ENCODE results near the gene OMG. TPM values are rescaled to one million over a fixed set of nuclear protein-coding genes. Genes with fewer than 3 reads are reported as not detected.

The OMG gene
- total RNA-seq, 2 experiments from 2014 or later = 0.44 to 0.47 TPM

DNA sequence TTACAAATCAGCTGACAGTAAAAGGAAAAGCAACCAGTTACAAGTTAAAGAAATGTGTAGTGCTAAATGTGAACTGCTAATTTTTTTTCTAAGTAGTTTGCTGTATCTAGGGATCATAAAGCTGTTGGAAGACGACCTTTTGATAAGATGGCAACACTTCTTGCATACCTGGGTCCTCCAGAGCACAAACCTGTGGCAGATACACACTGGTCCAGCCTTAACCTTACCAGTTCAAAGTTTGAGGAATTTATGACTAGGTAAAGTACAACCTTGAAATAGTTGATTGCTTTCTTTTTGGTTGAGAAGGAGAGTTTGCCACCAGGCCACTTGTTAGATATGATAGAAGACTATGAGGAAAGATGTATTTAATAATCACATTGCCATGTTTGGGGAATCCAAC lies 35.4 kb downstream of the OMG start:
- Histone ChIP-seq H3K4me1 (ENCODE audit: insufficient read depth, low read length) (no peaks in the 10 kb centered on the region), H3K9me3 (ENCODE audit: control insufficient read depth in 1 of 2, insufficient read depth in 1 of 2, low read length in 2 of 2) (no peaks in the 10 kb centered on the region), H3K27me3 (ENCODE audit: control insufficient read depth in 1 of 2, insufficient read depth in 2 of 2, low read length in 2 of 2) (no peaks in the 10 kb centered on the region), H3K36me3 (ENCODE audit: insufficient read depth, low read length) (peaks cover 8% of the 10 kb centered on the region), H3K27ac (ENCODE audit: low read depth in 1 of 2, low read length in 2 of 2) (no peak overlapping the region), H3K4me3 (ENCODE audit: low read length) (no peak overlapping the region)
- Mint-ChIP-seq H3K9me3 (no peaks in the 10 kb centered on the region), H3K4me3 (no peak overlapping the region), H3K4me1 (ENCODE audit: low read depth) (peaks cover 6% of the 10 kb centered on the region), H3K27ac (no peak overlapping the region), H3K27me3 (no peaks in the 10 kb centered on the region), H3K36me3 (ENCODE audit: low read depth) (peaks cover 14% of the 10 kb centered on the region)
- intact Hi-C loops (cut with DNase I, micrococcal nuclease) = loop anchor here in 1 of 2 experiments (10.0 kb wide), 1 partner anchor 63 kb away; the partner anchor contains the start of gene EVI2A
- DNase-seq (no peak), ATAC-seq (ENCODE audit: poor library complexity) (no peak)
- ChIA-PET POLR2A (interaction anchor here (1.0 kb wide), 1 partner anchor 48 kb away, joined by 5 read pairs; no protein-coding TSS in a partner anchor), CTCF (interaction anchor here (1.2 to 1.4 kb wide), 2 partner anchors 9 to 54 kb away, joined by 4 read pairs; no protein-coding TSS in a partner anchor)
- TF ChIP-seq, protein P1, sequence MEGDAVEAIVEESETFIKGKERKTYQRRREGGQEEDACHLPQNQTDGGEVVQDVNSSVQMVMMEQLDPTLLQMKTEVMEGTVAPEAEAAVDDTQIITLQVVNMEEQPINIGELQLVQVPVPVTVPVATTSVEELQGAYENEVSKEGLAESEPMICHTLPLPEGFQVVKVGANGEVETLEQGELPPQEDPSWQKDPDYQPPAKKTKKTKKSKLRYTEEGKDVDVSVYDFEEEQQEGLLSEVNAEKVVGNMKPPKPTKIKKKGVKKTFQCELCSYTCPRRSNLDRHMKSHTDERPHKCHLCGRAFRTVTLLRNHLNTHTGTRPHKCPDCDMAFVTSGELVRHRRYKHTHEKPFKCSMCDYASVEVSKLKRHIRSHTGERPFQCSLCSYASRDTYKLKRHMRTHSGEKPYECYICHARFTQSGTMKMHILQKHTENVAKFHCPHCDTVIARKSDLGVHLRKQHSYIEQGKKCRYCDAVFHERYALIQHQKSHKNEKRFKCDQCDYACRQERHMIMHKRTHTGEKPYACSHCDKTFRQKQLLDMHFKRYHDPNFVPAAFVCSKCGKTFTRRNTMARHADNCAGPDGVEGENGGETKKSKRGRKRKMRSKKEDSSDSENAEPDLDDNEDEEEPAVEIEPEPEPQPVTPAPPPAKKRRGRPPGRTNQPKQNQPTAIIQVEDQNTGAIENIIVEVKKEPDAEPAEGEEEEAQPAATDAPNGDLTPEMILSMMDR (IDR thresholded peaks at IDR 0.05) = no peak

DNA sequence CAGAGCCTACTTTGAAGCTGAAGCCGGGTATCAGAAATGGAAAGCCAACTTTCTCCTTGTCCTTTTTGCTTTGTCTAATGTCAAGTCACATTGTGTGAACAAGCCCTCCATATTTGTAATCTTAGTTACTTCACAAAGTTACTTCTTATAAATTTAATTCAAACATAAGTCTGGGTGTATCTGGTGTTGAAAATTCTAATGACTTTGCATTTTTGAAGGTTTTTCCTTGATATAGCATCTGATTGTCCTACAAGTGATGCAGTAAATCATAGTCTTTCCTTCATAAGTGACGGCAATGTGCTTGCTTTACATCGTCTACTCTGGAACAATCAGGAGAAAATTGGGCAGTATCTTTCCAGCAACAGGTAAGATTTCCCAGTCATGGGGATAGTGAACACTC lies 36.9 kb downstream of the OMG start:
- H3K27me3 Mint-ChIP-seq = no peaks in the 10 kb centered on the region
- no peak overlapping the region for H3K27ac Mint-ChIP-seq
- no peak overlapping the region for H3K4me3 Mint-ChIP-seq
- CTCF ChIA-PET = no interaction called here
- ATAC-seq (ENCODE audit: poor library complexity) = no peak
- Histone ChIP-seq H3K4me1 (ENCODE audit: insufficient read depth, low read length) (no peaks in the 10 kb centered on the region), H3K36me3 (ENCODE audit: insufficient read depth, low read length) (peaks cover 4% of the 10 kb centered on the region), H3K9me3 (ENCODE audit: control insufficient read depth in 1 of 2, insufficient read depth in 1 of 2, low read length in 2 of 2) (no peaks in the 10 kb centered on the region), H3K27ac (ENCODE audit: low read depth in 1 of 2, low read length in 2 of 2) (no peak overlapping the region), H3K27me3 (ENCODE audit: control insufficient read depth in 1 of 2, insufficient read depth in 2 of 2, low read length in 2 of 2) (no peaks in the 10 kb centered on the region), H3K4me3 (ENCODE audit: low read length) (no peak overlapping the region)
- H3K9me3 Mint-ChIP-seq = no peaks in the 10 kb centered on the region
- intact Hi-C loops (cut with DNase I, micrococcal nuclease) = loop anchor here in 1 of 2 experiments (10.0 kb wide), 1 partner anchor 65 kb away; the partner anchor contains the start of gene EVI2A
- TF ChIP-seq, protein P1 (IDR thresholded peaks at IDR 0.05) = no peak
- no peak for DNase-seq
- peaks cover 8% of the 10 kb centered on the region for H3K36me3 Mint-ChIP-seq (ENCODE audit: low read depth)
- POLR2A ChIA-PET = no interaction called here
- no peaks in the 10 kb centered on the region for H3K4me1 Mint-ChIP-seq (ENCODE audit: low read depth)

DNA sequence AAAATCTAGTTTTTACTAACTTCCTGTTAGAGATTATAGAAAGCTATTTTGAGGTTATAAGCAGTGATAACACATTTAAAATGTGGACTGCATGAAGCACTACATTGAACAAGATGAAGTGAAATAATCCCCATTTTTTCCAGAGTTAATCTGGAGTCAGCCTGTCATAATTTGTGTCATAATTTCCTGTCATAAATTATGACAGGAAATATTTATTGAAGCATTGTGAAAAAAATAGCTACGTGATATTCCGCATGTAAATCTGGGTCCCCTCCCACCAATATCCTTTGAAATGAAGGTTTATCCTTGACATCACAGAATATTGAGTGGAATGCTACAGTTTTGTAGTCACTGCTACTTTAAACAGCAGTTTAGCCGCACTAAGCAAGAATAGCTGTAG lies 40.1 kb downstream of the OMG start:
- Mint-ChIP-seq H3K36me3 (ENCODE audit: low read depth) (peaks cover 8% of the 10 kb centered on the region), H3K27me3 (no peaks in the 10 kb centered on the region), H3K9me3 (no peaks in the 10 kb centered on the region), H3K4me3 (no peak overlapping the region), H3K27ac (no peak overlapping the region), H3K4me1 (ENCODE audit: low read depth) (no peaks in the 10 kb centered on the region)
- CTCF ChIA-PET = interaction anchor here (1.0 kb wide), 1 partner anchor 12 kb away, joined by 3 read pairs; no protein-coding TSS in a partner anchor
- H3K27ac ChIP-seq (ENCODE audit: low read depth in 1 of 2, low read length in 2 of 2) = no peak overlapping the region
- intact Hi-C loops (cut with DNase I, micrococcal nuclease) = no loop called here
- no peak overlapping the region for H3K4me3 ChIP-seq (ENCODE audit: low read length)
- H3K36me3 ChIP-seq (ENCODE audit: insufficient read depth, low read length) = no peaks in the 10 kb centered on the region
- DNase-seq (no peak), ATAC-seq (ENCODE audit: poor library complexity) (no peak)
- H3K4me1 ChIP-seq (ENCODE audit: insufficient read depth, low read length) = no peaks in the 10 kb centered on the region
- POLR2A ChIA-PET = interaction anchor here (1.3 kb wide), 1 partner anchor 63 kb away, joined by 3 read pairs; no protein-coding TSS in a partner anchor
- H3K9me3 ChIP-seq (ENCODE audit: control insufficient read depth in 1 of 2, insufficient read depth in 1 of 2, low read length in 2 of 2) = no peaks in the 10 kb centered on the region
- no peaks in the 10 kb centered on the region for H3K27me3 ChIP-seq (ENCODE audit: control insufficient read depth in 1 of 2, insufficient read depth in 2 of 2, low read length in 2 of 2)
- TF ChIP-seq, protein P1 (IDR thresholded peaks at IDR 0.05) = no peak
